ENCODE results near the gene TBCEL.
"Not testable (repeated sequence)": the region's sequence is repeated elsewhere in the genome, so short reads cannot be mapped to it uniquely, and the experiment has no call there.

TBCEL gene

GRCh38 chr11:121029153-121029552 lies 5.3 kb downstream of the TBCEL start:
- TF ChIP-seq CTCF (IDR thresholded peaks at IDR 0.05; ENCODE audit: insufficient read depth, low read depth, low read length, missing control alignments): no peak
- H3K4me3 ChIP-seq (ENCODE audit: low read depth, low read length): no peak overlapping the region
- DNase-seq (ENCODE audit: low read depth): no peak

GRCh38 chr11:121029813-121030445 lies 6.0 kb downstream of the TBCEL start:
- TF ChIP-seq CTCF (IDR thresholded peaks at IDR 0.05; ENCODE audit: insufficient read depth, low read depth, low read length, missing control alignments): no peak
- H3K4me3 ChIP-seq (ENCODE audit: low read depth, low read length): no peak overlapping the region
- DNase-seq (ENCODE audit: low read depth): no peak

- no peak overlapping the region for H3K4me3 ChIP-seq (ENCODE audit: low read depth, low read length)
- DNase-seq (ENCODE audit: low read depth): no peak
- TF ChIP-seq CTCF (IDR thresholded peaks at IDR 0.05; ENCODE audit: insufficient read depth, low read depth, low read length, missing control alignments): no peak
Observed at GRCh38 chr11:121031167-121031566, 7.3 kb downstream of the TBCEL start.

- H3K4me3 ChIP-seq (ENCODE audit: low read depth, low read length); DNase-seq (ENCODE audit: low read depth): not testable (repeated sequence)
Observed at GRCh38 chr11:121031648-121032047, 7.7 kb downstream of the TBCEL start.

- H3K4me3 ChIP-seq (ENCODE audit: low read depth, low read length): no peak overlapping the region
- TF ChIP-seq CTCF (IDR thresholded peaks at IDR 0.05; ENCODE audit: insufficient read depth, low read depth, low read length, missing control alignments): no peak
- peak; percentile 33 for DNase-seq (ENCODE audit: low read depth)
Observed at GRCh38 chr11:121032546-121032945, 8.6 kb downstream of the TBCEL start.

GRCh38 chr11:121033635-121034034 lies 9.7 kb downstream of the TBCEL start:
- H3K4me3 ChIP-seq (ENCODE audit: low read depth, low read length): no peak overlapping the region
- TF ChIP-seq CTCF (IDR thresholded peaks at IDR 0.05; ENCODE audit: insufficient read depth, low read depth, low read length, missing control alignments): no peak
- no peak for DNase-seq (ENCODE audit: low read depth)

- no peak for TF ChIP-seq CTCF (IDR thresholded peaks at IDR 0.05; ENCODE audit: insufficient read depth, low read depth, low read length, missing control alignments)
- DNase-seq (ENCODE audit: low read depth): peak; percentile 17
- H3K4me3 ChIP-seq (ENCODE audit: low read depth, low read length): no peak overlapping the region
Observed at GRCh38 chr11:121035169-121035755, 11.4 kb downstream of the TBCEL start.
